Vagina (tissue), 2 donors: Measurements from ENCODE around the gene ZNF74.

Experiments used
- POLR2AphosphoS5 ChIP-seq, 2 donors: sonication (generic); formaldehyde crosslinking; IDR thresholded peaks; one replicate each; pipeline ENCODE4 v1.9.0; 2017; ENCODE audit warnings: antibody characterized with exemption in 2 of 2, mild to moderate bottlenecking in 2 of 2, low read depth in 1 of 2; ENCODE audit not compliant: insufficient read depth in 1 of 2
- TF ChIP-seq, protein P1 (sequence below), 3 experiments: fragments of 450-650 bp in 2 of 3; fragments of 200-600 bp in 1 of 3; sonication (generic) in 1 of 3; IDR thresholded peaks; one replicate each; pipeline ENCODE4 v1.5.1; 2017 to 2019; ENCODE audit warnings: antibody characterized with exemption in 3 of 3, mild to moderate bottlenecking in 2 of 3, moderate library complexity in 2 of 3

DNA sequence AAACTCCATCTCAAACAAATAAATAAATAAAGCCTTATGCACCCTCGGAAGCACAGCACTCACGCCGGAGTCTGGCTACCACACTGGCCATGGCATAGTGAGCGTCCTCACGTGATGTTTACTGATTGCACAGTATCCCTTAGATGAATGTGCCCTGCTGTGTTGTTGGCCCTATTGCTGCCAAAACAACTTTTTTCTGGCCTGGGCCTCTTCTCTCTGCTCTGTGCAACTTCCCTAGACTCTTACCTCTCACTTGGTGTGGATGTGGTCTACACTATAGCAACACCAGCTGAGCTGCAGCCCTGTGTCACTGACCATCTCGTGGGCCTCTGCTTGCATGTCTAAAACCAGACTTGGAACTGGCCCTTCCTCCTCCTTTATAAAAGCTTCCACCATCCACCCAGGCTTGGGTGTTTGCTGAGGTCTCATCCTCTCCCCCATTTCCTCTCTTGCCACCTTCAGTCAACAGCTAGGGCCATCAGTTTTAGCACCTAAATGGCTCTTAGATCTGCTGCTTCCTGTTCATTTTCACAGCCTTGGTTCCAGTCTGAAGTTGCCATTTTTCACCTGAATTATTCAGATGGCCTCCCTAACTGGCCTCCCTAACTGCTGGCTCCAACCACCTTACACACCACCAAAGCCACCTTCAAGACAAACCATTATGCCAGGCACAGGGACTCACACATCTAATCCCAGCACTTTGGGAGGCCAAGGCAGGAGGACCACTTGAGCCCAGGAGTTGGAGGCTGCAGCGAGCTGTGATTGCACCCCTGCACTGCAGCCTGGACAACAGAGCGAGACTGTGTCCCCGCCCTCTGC, 9.2 kb downstream of the ZNF74 start:
- TF ChIP-seq, protein P1, sequence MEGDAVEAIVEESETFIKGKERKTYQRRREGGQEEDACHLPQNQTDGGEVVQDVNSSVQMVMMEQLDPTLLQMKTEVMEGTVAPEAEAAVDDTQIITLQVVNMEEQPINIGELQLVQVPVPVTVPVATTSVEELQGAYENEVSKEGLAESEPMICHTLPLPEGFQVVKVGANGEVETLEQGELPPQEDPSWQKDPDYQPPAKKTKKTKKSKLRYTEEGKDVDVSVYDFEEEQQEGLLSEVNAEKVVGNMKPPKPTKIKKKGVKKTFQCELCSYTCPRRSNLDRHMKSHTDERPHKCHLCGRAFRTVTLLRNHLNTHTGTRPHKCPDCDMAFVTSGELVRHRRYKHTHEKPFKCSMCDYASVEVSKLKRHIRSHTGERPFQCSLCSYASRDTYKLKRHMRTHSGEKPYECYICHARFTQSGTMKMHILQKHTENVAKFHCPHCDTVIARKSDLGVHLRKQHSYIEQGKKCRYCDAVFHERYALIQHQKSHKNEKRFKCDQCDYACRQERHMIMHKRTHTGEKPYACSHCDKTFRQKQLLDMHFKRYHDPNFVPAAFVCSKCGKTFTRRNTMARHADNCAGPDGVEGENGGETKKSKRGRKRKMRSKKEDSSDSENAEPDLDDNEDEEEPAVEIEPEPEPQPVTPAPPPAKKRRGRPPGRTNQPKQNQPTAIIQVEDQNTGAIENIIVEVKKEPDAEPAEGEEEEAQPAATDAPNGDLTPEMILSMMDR (IDR thresholded peaks at IDR 0.05) = no peak
- no peak for TF ChIP-seq POLR2AphosphoS5 (IDR thresholded peaks at IDR 0.05; ENCODE audit: insufficient read depth in 1 of 2, low read depth in 1 of 2)
